Peyer's patch (tissue), 4 donors: ENCODE data around the gene PLEKHM3. TPM values are rescaled to one million over a fixed set of nuclear protein-coding genes. Genes with fewer than 3 reads are reported as not detected.

Experiments used
- DNase-seq, 3 donors: peaks; one replicate each; pipeline ENCODE4 v3.0.0-alpha.2; 2017 to 2019
- H3K27ac ChIP-seq, 4 donors: fragments of 200-600 bp; sonication (generic); one replicate each; pipeline ENCODE4 v1.5.1; 2016 to 2019
- H3K27me3 ChIP-seq, 2 donors: fragments of 200-600 bp; sonication (generic); one replicate each; pipeline ENCODE4 v1.5.1; 2019
- H3K36me3 ChIP-seq, 3 donors: fragments of 200-600 bp; sonication (generic); one replicate each; pipeline ENCODE4 v1.5.1; 2016 to 2019
- H3K4me1 ChIP-seq, 4 donors: fragments of 200-600 bp; sonication (generic); one replicate each; pipeline ENCODE4 v1.5.1; 2016 to 2019
- H3K4me3 ChIP-seq, 4 donors: fragments of 200-600 bp; sonication (generic); 1 replicate in 3 of 4; 2 replicates in 1 of 4; pipeline ENCODE4 v1.5.1; 2016 to 2019; ENCODE audit warnings: mild to moderate bottlenecking in 1 of 4
- H3K9me3 ChIP-seq, 4 donors: fragments of 200-600 bp; sonication (generic); one replicate each; pipeline ENCODE4 v1.5.1; 2016 to 2019; ENCODE audit warnings: mild to moderate bottlenecking in 1 of 4
- CTCF ChIP-seq, 6 experiments: fragments of 450-650 bp in 4 of 6; fragments of 200-600 bp in 2 of 6; sonication (generic) in 1 of 6; IDR thresholded peaks; one replicate each; pipeline ENCODE4 v1.5.1; 2017 to 2019; ENCODE audit warnings: antibody characterized with exemption in 6 of 6, mild to moderate bottlenecking in 3 of 6, moderate library complexity in 1 of 6
- POLR2A ChIP-seq, 2 donors: fragments of 450-650 bp; IDR thresholded peaks; one replicate each; pipeline ENCODE4 v1.5.1; 2017; ENCODE audit warnings: antibody characterized with exemption in 2 of 2, mild to moderate bottlenecking in 2 of 2, moderate library complexity in 2 of 2
- total RNA-seq, 4 donors: library from RNA; depleted of rRNA; stranded (reverse); fragments of >200 nt; gene quantifications; one replicate each; pipeline ENCODE4 v1.1.0, GENCODE V29; 2016

Gene PLEKHM3
- total RNA-seq, 4 donors from 2014 or later = 14.4 to 45.4 (median 22.7) TPM

GRCh38 chr2:207833251-207833751 lies 192.0 kb downstream of the PLEKHM3 start:
- H3K27ac ChIP-seq = peak overlapping the region in 1 of 4 donors; percentile 83
- TF ChIP-seq POLR2A (IDR thresholded peaks at IDR 0.05) (no peak), CTCF (IDR thresholded peaks at IDR 0.05) (no peak)
- H3K9me3 ChIP-seq = no peaks in the 10 kb centered on the region
- no peaks in the 10 kb centered on the region for H3K27me3 ChIP-seq
- H3K4me3 ChIP-seq = no peak overlapping the region
- peaks cover 0 to 29% (median 0%) of the 10 kb centered on the region in 4 donors for H3K4me1 ChIP-seq
- no peak for DNase-seq
- H3K36me3 ChIP-seq = no peaks in the 10 kb centered on the region

- peak overlapping the region in 2 of 4 donors; percentile 46 to 83 for H3K27ac ChIP-seq
- peaks cover 0 to 32% (median 0%) of the 10 kb centered on the region in 4 donors for H3K4me1 ChIP-seq
- TF ChIP-seq POLR2A (IDR thresholded peaks at IDR 0.05) (no peak), CTCF (IDR thresholded peaks at IDR 0.05) (no peak)
- peaks cover 0 to 8% (median 0%) of the 10 kb centered on the region in 3 donors for H3K36me3 ChIP-seq
- H3K4me3 ChIP-seq = no peak overlapping the region
- no peaks in the 10 kb centered on the region for H3K9me3 ChIP-seq
- DNase-seq = peak in 2 of 3 donors; percentile 65 to 67
- no peaks in the 10 kb centered on the region for H3K27me3 ChIP-seq
These were observed 193.6 kb downstream of the PLEKHM3 start for GRCh38 chr2:207831584-207832248.

- no peak for DNase-seq
- Histone ChIP-seq H3K36me3 (peaks cover 0 to 8% (median 0%) of the 10 kb centered on the region in 3 donors), H3K9me3 (no peaks in the 10 kb centered on the region), H3K4me3 (no peak overlapping the region), H3K27me3 (no peaks in the 10 kb centered on the region), H3K27ac (peak overlapping the region in 2 of 4 donors; percentile 46 to 83), H3K4me1 (peaks cover 0 to 32% (median 0%) of the 10 kb centered on the region in 4 donors)
- no peak for TF ChIP-seq POLR2A (IDR thresholded peaks at IDR 0.05)
- TF ChIP-seq CTCF (IDR thresholded peaks at IDR 0.05) = no peak
These were observed 194.4 kb downstream of the PLEKHM3 start for GRCh38 chr2:207830778-207831438.

- Histone ChIP-seq H3K4me3 (no peak overlapping the region), H3K36me3 (peaks cover 0 to 8% (median 0%) of the 10 kb centered on the region in 3 donors), H3K27ac (peak overlapping the region in 1 of 4 donors; percentile 59), H3K27me3 (no peaks in the 10 kb centered on the region), H3K4me1 (peaks cover 0 to 39% (median 0%) of the 10 kb centered on the region in 4 donors), H3K9me3 (no peaks in the 10 kb centered on the region)
- DNase-seq = no peak
- TF ChIP-seq POLR2A (IDR thresholded peaks at IDR 0.05) = no peak
- no peak for TF ChIP-seq CTCF (IDR thresholded peaks at IDR 0.05)
These were observed 196.8 kb downstream of the PLEKHM3 start for GRCh38 chr2:207828361-207829057.

- no peak overlapping the region for H3K4me3 ChIP-seq
- H3K4me1 ChIP-seq = peaks cover 0 to 24% (median 0%) of the 10 kb centered on the region in 4 donors
- H3K27me3 ChIP-seq = no peaks in the 10 kb centered on the region
- no peak for TF ChIP-seq CTCF (IDR thresholded peaks at IDR 0.05)
- no peak for TF ChIP-seq POLR2A (IDR thresholded peaks at IDR 0.05)
- no peak for DNase-seq
- H3K27ac ChIP-seq = peak overlapping the region in 1 of 4 donors; percentile 27
- H3K9me3 ChIP-seq = no peaks in the 10 kb centered on the region
- H3K36me3 ChIP-seq = peaks cover 0 to 8% (median 0%) of the 10 kb centered on the region in 3 donors
These were observed 199.3 kb downstream of the PLEKHM3 start for GRCh38 chr2:207825978-207826377.
